ENCODE results near the gene WDFY4. TPM values are rescaled to one million over a fixed set of nuclear protein-coding genes. Genes with fewer than 3 reads are reported as not detected.

The WDFY4 gene
- total RNA-seq, 1 experiment from 2014 or later = 0.23 TPM

DNA sequence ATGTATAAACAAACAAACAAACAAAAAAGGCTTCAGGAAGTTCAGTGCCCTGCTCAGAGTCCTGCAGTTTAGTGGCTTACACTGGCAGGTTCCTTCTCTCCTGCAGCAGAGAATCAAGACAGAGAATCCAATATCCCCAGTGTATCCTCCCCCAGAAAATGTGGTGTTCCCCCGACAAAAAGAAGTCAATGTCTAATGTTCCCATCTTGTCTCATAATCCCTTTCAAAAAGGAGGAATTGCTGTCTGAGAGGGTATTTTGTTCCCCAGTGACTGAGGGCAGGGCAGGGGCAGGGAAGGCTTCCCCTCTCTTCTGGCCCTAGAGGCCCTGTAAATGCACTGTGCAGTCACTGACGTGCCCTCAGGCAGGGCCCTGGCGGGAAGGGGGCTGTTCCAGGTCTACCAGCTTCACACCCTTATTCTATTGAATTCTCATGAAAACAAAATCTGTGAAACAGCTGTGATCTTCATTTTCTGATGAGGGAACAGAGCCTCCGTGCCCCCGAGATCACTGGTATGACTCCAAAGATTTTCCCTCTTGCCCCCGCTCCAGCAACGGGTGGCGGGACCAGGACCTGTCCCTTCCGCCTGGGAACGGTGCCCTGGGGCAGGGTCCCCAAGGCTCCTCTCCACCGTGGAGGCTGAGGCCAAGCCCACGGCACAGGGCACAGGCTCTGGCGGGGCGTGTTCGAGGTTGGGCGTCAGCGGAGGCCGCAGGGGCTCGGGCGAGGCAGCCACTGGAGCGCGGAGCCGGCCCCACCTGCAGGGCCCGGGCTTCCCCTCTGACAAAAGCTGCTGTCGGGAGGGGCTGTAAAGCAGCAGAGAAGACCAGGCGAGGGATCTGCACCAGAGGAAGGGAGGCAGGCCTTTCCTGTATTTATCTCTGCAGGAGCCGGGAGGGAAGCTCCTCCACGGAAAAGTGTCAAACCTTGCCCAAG is 13.4 kb upstream of the WDFY4 start:
- in situ Hi-C loops (cut with HindIII; ENCODE audit: low pct_unique_long_range_greater_than_20kb, low sequenced_read_pairs) = no loop called here
- Histone ChIP-seq H3K36me3 (ENCODE audit: control insufficient read depth, insufficient read depth, low read length) (no peaks in the 10 kb centered on the region), H3K4me1 (ENCODE audit: control insufficient read depth, insufficient read depth, low read length) (no peaks in the 10 kb centered on the region), H3K27ac (ENCODE audit: low read length) (no peak overlapping the region), H3K9me3 (ENCODE audit: control insufficient read depth, insufficient read depth, low read depth, low read length) (no peaks in the 10 kb centered on the region), H3K27me3 (ENCODE audit: control insufficient read depth, insufficient read depth, low read length) (peaks cover 4% of the 10 kb centered on the region; the same call in 1 of the 2 replicates), H3K4me3 (ENCODE audit: low read depth in 2 of 2, low read length in 2 of 2) (no peak overlapping the region)
- ChIA-PET POLR2A (no interaction called here), CTCF (no interaction called here)
- no TSS peak for BruUV-seq (replicated peaks)
- DNase-seq (ENCODE audit: low read depth, low spot score) = no peak
- peak; percentile 34; the same call in 1 of the 2 replicates for ATAC-seq
- no peak for TF ChIP-seq POLR2AphosphoS5 (IDR thresholded peaks at IDR 0.05; ENCODE audit: low read depth, low read length)
- TF ChIP-seq, protein P1, sequence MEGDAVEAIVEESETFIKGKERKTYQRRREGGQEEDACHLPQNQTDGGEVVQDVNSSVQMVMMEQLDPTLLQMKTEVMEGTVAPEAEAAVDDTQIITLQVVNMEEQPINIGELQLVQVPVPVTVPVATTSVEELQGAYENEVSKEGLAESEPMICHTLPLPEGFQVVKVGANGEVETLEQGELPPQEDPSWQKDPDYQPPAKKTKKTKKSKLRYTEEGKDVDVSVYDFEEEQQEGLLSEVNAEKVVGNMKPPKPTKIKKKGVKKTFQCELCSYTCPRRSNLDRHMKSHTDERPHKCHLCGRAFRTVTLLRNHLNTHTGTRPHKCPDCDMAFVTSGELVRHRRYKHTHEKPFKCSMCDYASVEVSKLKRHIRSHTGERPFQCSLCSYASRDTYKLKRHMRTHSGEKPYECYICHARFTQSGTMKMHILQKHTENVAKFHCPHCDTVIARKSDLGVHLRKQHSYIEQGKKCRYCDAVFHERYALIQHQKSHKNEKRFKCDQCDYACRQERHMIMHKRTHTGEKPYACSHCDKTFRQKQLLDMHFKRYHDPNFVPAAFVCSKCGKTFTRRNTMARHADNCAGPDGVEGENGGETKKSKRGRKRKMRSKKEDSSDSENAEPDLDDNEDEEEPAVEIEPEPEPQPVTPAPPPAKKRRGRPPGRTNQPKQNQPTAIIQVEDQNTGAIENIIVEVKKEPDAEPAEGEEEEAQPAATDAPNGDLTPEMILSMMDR (IDR thresholded peaks at IDR 0.05) = no peak
- TF ChIP-seq, protein P2, sequence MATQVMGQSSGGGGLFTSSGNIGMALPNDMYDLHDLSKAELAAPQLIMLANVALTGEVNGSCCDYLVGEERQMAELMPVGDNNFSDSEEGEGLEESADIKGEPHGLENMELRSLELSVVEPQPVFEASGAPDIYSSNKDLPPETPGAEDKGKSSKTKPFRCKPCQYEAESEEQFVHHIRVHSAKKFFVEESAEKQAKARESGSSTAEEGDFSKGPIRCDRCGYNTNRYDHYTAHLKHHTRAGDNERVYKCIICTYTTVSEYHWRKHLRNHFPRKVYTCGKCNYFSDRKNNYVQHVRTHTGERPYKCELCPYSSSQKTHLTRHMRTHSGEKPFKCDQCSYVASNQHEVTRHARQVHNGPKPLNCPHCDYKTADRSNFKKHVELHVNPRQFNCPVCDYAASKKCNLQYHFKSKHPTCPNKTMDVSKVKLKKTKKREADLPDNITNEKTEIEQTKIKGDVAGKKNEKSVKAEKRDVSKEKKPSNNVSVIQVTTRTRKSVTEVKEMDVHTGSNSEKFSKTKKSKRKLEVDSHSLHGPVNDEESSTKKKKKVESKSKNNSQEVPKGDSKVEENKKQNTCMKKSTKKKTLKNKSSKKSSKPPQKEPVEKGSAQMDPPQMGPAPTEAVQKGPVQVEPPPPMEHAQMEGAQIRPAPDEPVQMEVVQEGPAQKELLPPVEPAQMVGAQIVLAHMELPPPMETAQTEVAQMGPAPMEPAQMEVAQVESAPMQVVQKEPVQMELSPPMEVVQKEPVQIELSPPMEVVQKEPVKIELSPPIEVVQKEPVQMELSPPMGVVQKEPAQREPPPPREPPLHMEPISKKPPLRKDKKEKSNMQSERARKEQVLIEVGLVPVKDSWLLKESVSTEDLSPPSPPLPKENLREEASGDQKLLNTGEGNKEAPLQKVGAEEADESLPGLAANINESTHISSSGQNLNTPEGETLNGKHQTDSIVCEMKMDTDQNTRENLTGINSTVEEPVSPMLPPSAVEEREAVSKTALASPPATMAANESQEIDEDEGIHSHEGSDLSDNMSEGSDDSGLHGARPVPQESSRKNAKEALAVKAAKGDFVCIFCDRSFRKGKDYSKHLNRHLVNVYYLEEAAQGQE (IDR thresholded peaks at IDR 0.05; ENCODE audit: insufficient read depth in 1 of 2, low read depth in 2 of 2, low read length in 1 of 2) = no peak
- no peak for TF ChIP-seq TCF7L2 (IDR thresholded peaks at IDR 0.05; ENCODE audit: low read depth, low read length)
- TF ChIP-seq SIN3A (IDR thresholded peaks at IDR 0.05; ENCODE audit: borderline replicate concordance, insufficient read depth, low read depth, low read length) = no peak
- intact Hi-C loops (cut with micrococcal nuclease; ENCODE audit: unreplicated experiment) = no loop called here

DNA sequence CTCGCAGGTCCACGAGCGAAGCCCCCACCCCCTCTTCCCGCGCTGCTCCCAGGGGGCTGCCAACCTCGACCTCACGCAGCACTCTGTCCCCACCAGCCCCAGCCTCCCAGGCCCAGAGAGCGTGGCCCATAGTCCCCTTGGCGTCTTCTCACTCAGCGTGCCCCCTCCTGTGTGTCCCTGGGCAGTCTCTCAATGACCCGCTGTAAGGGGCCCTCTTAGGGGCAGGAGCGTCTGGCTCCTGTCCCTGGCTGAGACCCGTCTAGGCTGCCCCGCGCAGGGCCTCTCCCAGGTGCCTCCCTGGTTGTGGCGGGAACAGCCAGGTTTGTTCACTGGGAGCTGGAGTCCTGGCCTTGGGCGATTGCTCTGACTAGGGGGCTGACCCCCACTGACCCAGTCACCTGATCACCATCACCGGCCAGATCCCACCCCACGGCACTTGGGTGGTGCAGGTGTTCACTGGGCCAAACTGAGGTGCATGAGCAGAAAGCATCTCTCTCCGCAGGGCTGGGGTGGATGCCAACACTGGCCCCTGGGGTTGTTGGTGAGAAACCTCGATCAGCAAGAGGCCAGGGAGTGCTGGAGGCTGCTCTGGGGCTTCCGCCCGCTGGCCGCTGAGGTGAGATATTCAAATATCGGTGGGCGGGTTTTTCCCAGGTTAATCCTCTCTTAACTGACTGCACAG is 12.6 kb upstream of the WDFY4 start:
- ChIA-PET CTCF (no interaction called here), POLR2A (no interaction called here)
- BruUV-seq (replicated peaks) = no TSS peak
- Histone ChIP-seq H3K27me3 (ENCODE audit: control insufficient read depth, insufficient read depth, low read length) (peaks cover 4% of the 10 kb centered on the region; the same call in 1 of the 2 replicates), H3K27ac (ENCODE audit: low read length) (no peak overlapping the region), H3K4me3 (ENCODE audit: low read depth in 2 of 2, low read length in 2 of 2) (no peak overlapping the region), H3K36me3 (ENCODE audit: control insufficient read depth, insufficient read depth, low read length) (no peaks in the 10 kb centered on the region), H3K9me3 (ENCODE audit: control insufficient read depth, insufficient read depth, low read depth, low read length) (no peaks in the 10 kb centered on the region), H3K4me1 (ENCODE audit: control insufficient read depth, insufficient read depth, low read length) (no peaks in the 10 kb centered on the region)
- intact Hi-C loops (cut with micrococcal nuclease; ENCODE audit: unreplicated experiment) (no loop called here), in situ Hi-C loops (cut with HindIII; ENCODE audit: low pct_unique_long_range_greater_than_20kb, low sequenced_read_pairs) (no loop called here)
- TF ChIP-seq SIN3A (IDR thresholded peaks at IDR 0.05; ENCODE audit: borderline replicate concordance, insufficient read depth, low read depth, low read length) (no peak), TCF7L2 (IDR thresholded peaks at IDR 0.05; ENCODE audit: low read depth, low read length) (no peak), POLR2AphosphoS5 (IDR thresholded peaks at IDR 0.05; ENCODE audit: low read depth, low read length) (no peak)
- TF ChIP-seq, protein P1 (IDR thresholded peaks at IDR 0.05) = no peak
- TF ChIP-seq, protein P2 (IDR thresholded peaks at IDR 0.05; ENCODE audit: insufficient read depth in 1 of 2, low read depth in 2 of 2, low read length in 1 of 2) = no peak
- ATAC-seq (no peak), DNase-seq (ENCODE audit: low read depth, low spot score) (no peak)
